HG02571 (cell line): ENCODE data around the gene GAS2L2.

Experiments used
- ATAC-seq: cut with Tn5 transposase; IDR thresholded peaks from one replicate; pipeline ENCODE4 v1.9.1; 2021; ENCODE audit warnings: mild to moderate bottlenecking, moderate library complexity; ENCODE audit not compliant: unreplicated experiment

Gene GAS2L2

GRCh38 chr17:35752945-35753764 lies at the start of gene GAS2L2:
TSS of gene GAS2L2 (minus strand) at chr17:35753239. CDS start at chr17:35752850, 389 bp downstream.
- no peak for ATAC-seq

- ATAC-seq, result no peak
Observed at GRCh38 chr17:35801583-35802224, 48.7 kb upstream of the GAS2L2 start.

- no peak for ATAC-seq
Observed at GRCh38 chr17:35799942-35800341, 46.9 kb upstream of the GAS2L2 start.

GRCh38 chr17:35797918-35798317 lies 44.9 kb upstream of the GAS2L2 start:
- no peak for ATAC-seq

GRCh38 chr17:35797370-35797769 lies 44.3 kb upstream of the GAS2L2 start:
- ATAC-seq, result no peak

- no peak for ATAC-seq
Observed at GRCh38 chr17:35796942-35797341, 43.9 kb upstream of the GAS2L2 start.

GRCh38 chr17:35795871-35796265 lies 42.8 kb upstream of the GAS2L2 start:
- ATAC-seq, result no peak

- ATAC-seq, result no peak
Observed at GRCh38 chr17:35795007-35795870, 42.2 kb upstream of the GAS2L2 start, which contains the start of gene MMP28. TSS of gene MMP28 (minus strand) at chr17:35795641. CDS start at chr17:35795377, 264 bp downstream.

- ATAC-seq, result no peak
Observed at GRCh38 chr17:35793257-35793656, 40.2 kb upstream of the GAS2L2 start.

- no peak for ATAC-seq
Observed at GRCh38 chr17:35791681-35792350, 38.8 kb upstream of the GAS2L2 start.

- ATAC-seq, result no peak
Observed at GRCh38 chr17:35790841-35791240, 37.8 kb upstream of the GAS2L2 start.

- no peak for ATAC-seq
Observed at GRCh38 chr17:35788477-35789368, 35.7 kb upstream of the GAS2L2 start.

GRCh38 chr17:35786941-35787432 lies 33.9 kb upstream of the GAS2L2 start:
- no peak for ATAC-seq

- no peak for ATAC-seq
Observed at GRCh38 chr17:35784895-35785294, 31.9 kb upstream of the GAS2L2 start.

- no peak for ATAC-seq
Observed at GRCh38 chr17:35780950-35781349, 27.9 kb upstream of the GAS2L2 start.

- ATAC-seq, result no peak
Observed at GRCh38 chr17:35778641-35779196, 25.7 kb upstream of the GAS2L2 start.

- ATAC-seq, result no peak
Observed at GRCh38 chr17:35775583-35775982, 22.5 kb upstream of the GAS2L2 start.

- no peak for ATAC-seq
Observed at GRCh38 chr17:35775039-35775438, 22.0 kb upstream of the GAS2L2 start.

- ATAC-seq, result no peak
Observed at GRCh38 chr17:35774499-35774898, 21.5 kb upstream of the GAS2L2 start.
